Measurements from ENCODE around the gene ADCY2. TPM values are rescaled to one million over a fixed set of nuclear protein-coding genes. Genes with fewer than 3 reads are reported as not detected.

The ADCY2 gene
- total RNA-seq, 1 donor from 2014 or later, result 18.4 TPM

GRCh38 chr5:7875151-7875550, 479.2 kb downstream of the ADCY2 start:
- Histone ChIP-seq H3K36me3 (peaks cover 0 to 29% of the 10 kb centered on the region in 2 donors), H3K9me3 (no peaks in the 10 kb centered on the region), H3K27me3 (no peaks in the 10 kb centered on the region), H3K27ac (no peak overlapping the region), H3K4me3 (no peak overlapping the region), H3K4me1 (peaks cover 13% of the 10 kb centered on the region)
- intact Hi-C loops (cut with DNase I), result no loop called here
- DNase-seq (ENCODE audit: extremely low spot score in 2 of 2), result no peak
- TF ChIP-seq POLR2AphosphoS5 (IDR thresholded peaks at IDR 0.05; ENCODE audit: insufficient read depth in 1 of 2, low read depth in 1 of 2), result no peak
- TF ChIP-seq, protein P1, sequence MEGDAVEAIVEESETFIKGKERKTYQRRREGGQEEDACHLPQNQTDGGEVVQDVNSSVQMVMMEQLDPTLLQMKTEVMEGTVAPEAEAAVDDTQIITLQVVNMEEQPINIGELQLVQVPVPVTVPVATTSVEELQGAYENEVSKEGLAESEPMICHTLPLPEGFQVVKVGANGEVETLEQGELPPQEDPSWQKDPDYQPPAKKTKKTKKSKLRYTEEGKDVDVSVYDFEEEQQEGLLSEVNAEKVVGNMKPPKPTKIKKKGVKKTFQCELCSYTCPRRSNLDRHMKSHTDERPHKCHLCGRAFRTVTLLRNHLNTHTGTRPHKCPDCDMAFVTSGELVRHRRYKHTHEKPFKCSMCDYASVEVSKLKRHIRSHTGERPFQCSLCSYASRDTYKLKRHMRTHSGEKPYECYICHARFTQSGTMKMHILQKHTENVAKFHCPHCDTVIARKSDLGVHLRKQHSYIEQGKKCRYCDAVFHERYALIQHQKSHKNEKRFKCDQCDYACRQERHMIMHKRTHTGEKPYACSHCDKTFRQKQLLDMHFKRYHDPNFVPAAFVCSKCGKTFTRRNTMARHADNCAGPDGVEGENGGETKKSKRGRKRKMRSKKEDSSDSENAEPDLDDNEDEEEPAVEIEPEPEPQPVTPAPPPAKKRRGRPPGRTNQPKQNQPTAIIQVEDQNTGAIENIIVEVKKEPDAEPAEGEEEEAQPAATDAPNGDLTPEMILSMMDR (IDR thresholded peaks at IDR 0.05), result no peak
- TF ChIP-seq POLR2A (IDR thresholded peaks at IDR 0.05), result no peak

GRCh38 chr5:7876867-7877266, 480.9 kb downstream of the ADCY2 start:
- Histone ChIP-seq H3K4me3 (no peak overlapping the region), H3K27me3 (no peaks in the 10 kb centered on the region), H3K4me1 (no peaks in the 10 kb centered on the region), H3K9me3 (no peaks in the 10 kb centered on the region), H3K27ac (no peak overlapping the region), H3K36me3 (peaks cover 0 to 38% of the 10 kb centered on the region in 2 donors)
- TF ChIP-seq POLR2AphosphoS5 (IDR thresholded peaks at IDR 0.05; ENCODE audit: insufficient read depth in 1 of 2, low read depth in 1 of 2), result no peak
- TF ChIP-seq POLR2A (IDR thresholded peaks at IDR 0.05), result no peak
- TF ChIP-seq, protein P1 (IDR thresholded peaks at IDR 0.05), result no peak
- DNase-seq (ENCODE audit: extremely low spot score in 2 of 2), result no peak
- intact Hi-C loops (cut with DNase I), result no loop called here

DNA sequence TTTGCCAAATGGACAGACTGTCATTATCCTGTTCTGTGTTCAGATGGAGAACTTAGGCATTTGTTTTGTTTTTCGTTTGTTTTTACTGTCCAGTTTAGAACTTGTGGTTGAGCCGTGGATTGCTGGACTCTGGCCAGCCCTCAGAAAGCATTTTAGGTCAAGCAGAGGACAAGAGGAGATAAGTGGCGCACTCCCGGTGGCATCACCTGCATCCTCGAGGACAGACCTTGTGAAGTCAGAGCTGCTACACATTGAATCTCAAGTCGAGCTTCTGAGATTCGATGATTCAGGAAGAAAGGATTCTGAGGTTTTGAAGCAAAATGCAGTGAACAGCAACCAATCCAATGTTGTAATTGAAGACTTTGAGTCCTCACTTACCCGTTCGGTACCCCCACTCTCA, 481.9 kb downstream of the ADCY2 start:
- H3K4me3 ChIP-seq, result no peak overlapping the region
- H3K4me1 ChIP-seq, result no peaks in the 10 kb centered on the region
- no peaks in the 10 kb centered on the region for H3K27me3 ChIP-seq
- intact Hi-C loops (cut with DNase I), result no loop called here
- H3K27ac ChIP-seq, result no peak overlapping the region
- peaks cover 0 to 40% of the 10 kb centered on the region in 2 donors for H3K36me3 ChIP-seq
- H3K9me3 ChIP-seq, result no peaks in the 10 kb centered on the region
- TF ChIP-seq, protein P1 (IDR thresholded peaks at IDR 0.05), result no peak
- TF ChIP-seq POLR2A (IDR thresholded peaks at IDR 0.05), result no peak
- no peak for TF ChIP-seq POLR2AphosphoS5 (IDR thresholded peaks at IDR 0.05; ENCODE audit: insufficient read depth in 1 of 2, low read depth in 1 of 2)
- no peak for DNase-seq (ENCODE audit: extremely low spot score in 2 of 2)

- no peaks in the 10 kb centered on the region for H3K27me3 ChIP-seq
- peaks cover 0 to 40% of the 10 kb centered on the region in 2 donors for H3K36me3 ChIP-seq
- TF ChIP-seq POLR2A (IDR thresholded peaks at IDR 0.05) (no peak), POLR2AphosphoS5 (IDR thresholded peaks at IDR 0.05; ENCODE audit: insufficient read depth in 1 of 2, low read depth in 1 of 2) (no peak)
- TF ChIP-seq, protein P1 (IDR thresholded peaks at IDR 0.05), result no peak
- H3K4me3 ChIP-seq, result no peak overlapping the region
- H3K27ac ChIP-seq, result no peak overlapping the region
- no peaks in the 10 kb centered on the region for H3K4me1 ChIP-seq
- DNase-seq (ENCODE audit: extremely low spot score in 2 of 2), result no peak
- H3K9me3 ChIP-seq, result no peaks in the 10 kb centered on the region
- intact Hi-C loops (cut with DNase I), result no loop called here
These were observed 482.5 kb downstream of the ADCY2 start for GRCh38 chr5:7878381-7878873.
